Kidney (tissue), 14 donors: ENCODE results near the gene SBNO2. TPM values are rescaled to one million over a fixed set of nuclear protein-coding genes. Genes with fewer than 3 reads are reported as not detected.

Experiments used
- DNase-seq, 5 donors: peaks; one replicate each; pipeline ENCODE4 v3.0.0-alpha.2; 2013 to 2020
- FAIRE-seq: peaks from 2 replicates; lab custom pipeline; 2012; peaks lifted over from hg19 to GRCh38; lab: Jason Lieb, UNC
- H3K27ac ChIP-seq, 2 donors: one replicate each; pipeline ENCODE4 v1.7.0; 2013; ENCODE audit warnings: low read depth in 2 of 2, low read length in 2 of 2, inconsistent platforms in 1 of 2
- H3K27me3 ChIP-seq: one replicate; pipeline ENCODE4 v1.7.1; 2013; ENCODE audit warnings: low read length, inconsistent platforms; ENCODE audit not compliant: control insufficient read depth, insufficient read depth
- H3K36me3 ChIP-seq, 3 donors: one replicate each; pipeline versions ENCODE4 v1.7.0 to v1.7.1; 2013; ENCODE audit warnings: low read length in 3 of 3, control low read depth in 1 of 3, inconsistent platforms in 1 of 3; ENCODE audit not compliant: insufficient read depth in 3 of 3, control insufficient read depth in 2 of 3
- H3K4me1 ChIP-seq, 3 donors: one replicate each; pipeline versions ENCODE4 v1.7.0 to v1.7.1; 2013; ENCODE audit warnings: low read length in 3 of 3, inconsistent platforms in 1 of 3, low read depth in 1 of 3; ENCODE audit not compliant: control insufficient read depth in 2 of 3, insufficient read depth in 2 of 3
- H3K4me3 ChIP-seq, 3 donors: one replicate each; pipeline versions ENCODE4 v1.7.0 to v1.8.1; 2013; ENCODE audit warnings: low read length in 3 of 3, control low read depth in 1 of 3, inconsistent platforms in 1 of 3
- H3K9ac ChIP-seq, 3 donors: one replicate each; pipeline versions ENCODE4 v1.7.0 to v1.7.1; 2013; ENCODE audit warnings: low read length in 3 of 3, control low read depth in 1 of 3, inconsistent platforms in 1 of 3
- H3K9me3 ChIP-seq, 3 donors: one replicate each; pipeline versions ENCODE4 v1.7.0 to v1.7.1; 2013; ENCODE audit warnings: low read length in 3 of 3, control low read depth in 1 of 3, inconsistent platforms in 1 of 3; ENCODE audit not compliant: control insufficient read depth in 2 of 3, insufficient read depth in 1 of 3
- intact Hi-C: fragments of 100-400 bp; cut with DNase I; formaldehyde crosslinking; loops from one replicate; pipeline ENCODE4 v1.11.1; 2022
- polyA plus RNA-seq: library from polyadenylated mRNA; stranded (reverse); fragments of 350-450 nt; fragmentation: Illumina TruSeq; extraction: RNeasy Lipid Tissue Mini Kit (QIAGEN cat#74804); gene quantifications from one replicate; pipeline ENCODE4 v1.2.3, GENCODE V29; 2014; ENCODE audit warnings: low read depth, low replicate concordance; ENCODE audit not compliant: insufficient read depth
- total RNA-seq: library from RNA; stranded (reverse); fragmentation: NEBNext Ultra II Directional; extraction: Animal tissue kit (Norgen Biotek cat#: 25700); gene quantifications from one replicate; pipeline ENCODE4 v1.2.1, GENCODE V29; 2021
- TF ChIP-seq, protein P1 (sequence below): IDR thresholded peaks from 3 replicates; pipeline ENCODE4 v1.5.1; 2012; ENCODE audit warnings: mild to moderate bottlenecking, moderate library complexity, borderline replicate concordance; ENCODE audit not compliant: insufficient read depth; ENCODE audit errors: extremely low read depth
- donor health status: control.
- donor health status: control.
- donor health status: control.
- donor health status: control.
- donor health status: control.
- donor health status: DM: yes; HTN: yes; CAD: no.
- donor health status: Normal renal cell carcinoma (clear cell type).

SBNO2 gene
- total and polyA plus RNA-seq, 2 donors from 2014 or later: 12.2 to 156 TPM

GRCh38 chr19:1146858-1147780, 26.9 kb downstream of the SBNO2 start:
- no peak for DNase-seq

DNA sequence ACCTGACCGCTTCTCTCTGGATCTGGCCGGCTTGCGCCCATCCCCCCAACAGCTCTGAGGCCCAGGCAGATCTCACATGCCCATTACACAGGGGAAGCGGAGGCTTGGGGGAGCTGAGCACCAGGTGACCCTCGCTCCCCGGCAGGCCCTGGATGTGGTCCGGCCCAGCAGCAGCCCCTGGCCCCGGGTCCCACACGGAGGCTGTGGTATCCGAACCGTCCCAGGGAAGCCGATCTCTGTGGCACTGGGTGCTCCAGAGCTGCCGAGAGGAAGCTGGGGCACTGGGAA, 27.7 kb downstream of the SBNO2 start:
- Histone ChIP-seq H3K27me3 (no peaks in the 10 kb centered on the region), H3K9ac (no peak overlapping the region), H3K9me3 (no peaks in the 10 kb centered on the region), H3K4me3 (no peak overlapping the region), H3K36me3 (peaks cover 0 to 3% (median 2%) of the 10 kb centered on the region in 3 donors), H3K4me1 (peaks cover 0 to 14% (median 3%) of the 10 kb centered on the region in 3 donors), H3K27ac (no peak overlapping the region)
- peak in 3 of 5 donors; percentile 72 to 77 (median 73) for DNase-seq
- intact Hi-C loops: no loop called here
- TF ChIP-seq, protein P1, sequence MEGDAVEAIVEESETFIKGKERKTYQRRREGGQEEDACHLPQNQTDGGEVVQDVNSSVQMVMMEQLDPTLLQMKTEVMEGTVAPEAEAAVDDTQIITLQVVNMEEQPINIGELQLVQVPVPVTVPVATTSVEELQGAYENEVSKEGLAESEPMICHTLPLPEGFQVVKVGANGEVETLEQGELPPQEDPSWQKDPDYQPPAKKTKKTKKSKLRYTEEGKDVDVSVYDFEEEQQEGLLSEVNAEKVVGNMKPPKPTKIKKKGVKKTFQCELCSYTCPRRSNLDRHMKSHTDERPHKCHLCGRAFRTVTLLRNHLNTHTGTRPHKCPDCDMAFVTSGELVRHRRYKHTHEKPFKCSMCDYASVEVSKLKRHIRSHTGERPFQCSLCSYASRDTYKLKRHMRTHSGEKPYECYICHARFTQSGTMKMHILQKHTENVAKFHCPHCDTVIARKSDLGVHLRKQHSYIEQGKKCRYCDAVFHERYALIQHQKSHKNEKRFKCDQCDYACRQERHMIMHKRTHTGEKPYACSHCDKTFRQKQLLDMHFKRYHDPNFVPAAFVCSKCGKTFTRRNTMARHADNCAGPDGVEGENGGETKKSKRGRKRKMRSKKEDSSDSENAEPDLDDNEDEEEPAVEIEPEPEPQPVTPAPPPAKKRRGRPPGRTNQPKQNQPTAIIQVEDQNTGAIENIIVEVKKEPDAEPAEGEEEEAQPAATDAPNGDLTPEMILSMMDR: no peak
- FAIRE-seq: no peak

More at GRCh38 chr19:1146858-1147780, 26.9 kb downstream of the SBNO2 start:
- no peak overlapping the region for H3K4me3 ChIP-seq
- H3K27ac ChIP-seq: no peak overlapping the region
- TF ChIP-seq, protein P1: no peak
- intact Hi-C loops: no loop called here
- no peaks in the 10 kb centered on the region for H3K27me3 ChIP-seq
- H3K36me3 ChIP-seq: peaks cover 0 to 3% (median 2%) of the 10 kb centered on the region in 3 donors
- no peak overlapping the region for H3K9ac ChIP-seq
- peaks cover 0 to 15% (median 5%) of the 10 kb centered on the region in 3 donors for H3K4me1 ChIP-seq
- H3K9me3 ChIP-seq: no peaks in the 10 kb centered on the region
- FAIRE-seq: no peak

- no peak overlapping the region for H3K4me3 ChIP-seq
- intact Hi-C loops: no loop called here
- TF ChIP-seq, protein P1: no peak
These were observed 28.2 kb downstream of the SBNO2 start for GRCh38 chr19:1145635-1146411.

More at GRCh38 chr19:1145635-1146411, 28.2 kb downstream of the SBNO2 start:
- no peak overlapping the region for H3K9ac ChIP-seq
- DNase-seq (no peak), FAIRE-seq (no peak)
- peaks cover 0 to 12% (median 0%) of the 10 kb centered on the region in 3 donors for H3K4me1 ChIP-seq
- peaks cover 0 to 3% (median 2%) of the 10 kb centered on the region in 3 donors for H3K36me3 ChIP-seq
- H3K27me3 ChIP-seq: no peaks in the 10 kb centered on the region
- no peaks in the 10 kb centered on the region for H3K9me3 ChIP-seq
- no peak overlapping the region for H3K27ac ChIP-seq
